HepG2 (cell line): ENCODE measurements around the gene GIPC1. TPM values are rescaled to one million over a fixed set of nuclear protein-coding genes. Genes with fewer than 3 reads are reported as not detected.

Experiments
- BRD4 ChIP-seq: sonication (generic); formaldehyde crosslinking; IDR thresholded peaks from 2 replicates; pipeline ENCODE4 v1.4.0; 2020; ENCODE audit warnings: missing genetic modification reagents
- ELF3 ChIP-seq: IDR thresholded peaks from 2 replicates; pipeline ENCODE4 v1.6.1; 2016; ENCODE audit warnings: missing genetic modification reagents, missing compliant biosample characterization
- GTF2F1 ChIP-seq: fragments of 150-350 bp; IDR thresholded peaks from 2 replicates; pipeline ENCODE4 v1.6.1; 2014; ENCODE audit warnings: low read length
- KAT8 ChIP-seq: IDR thresholded peaks from 2 replicates; pipeline ENCODE4 v1.6.1; 2016; ENCODE audit warnings: missing genetic modification reagents, missing compliant biosample characterization
- MTA1 ChIP-seq: sonication (generic); formaldehyde crosslinking; IDR thresholded peaks from 2 replicates; pipeline ENCODE4 v1.4.0; 2020; ENCODE audit warnings: missing genetic modification reagents, mild to moderate bottlenecking, borderline replicate concordance
- NR2F2 ChIP-seq: IDR thresholded peaks from 2 replicates; pipeline ENCODE4 v1.6.1; 2012; ENCODE audit warnings: low read depth, inconsistent platforms, borderline replicate concordance
- NR2F6 ChIP-seq, 2 experiments: IDR thresholded peaks; 2 replicates each; pipeline ENCODE4 v1.6.1; 2016; ENCODE audit warnings: antibody characterized with exemption in 1 of 2, mild to moderate bottlenecking in 1 of 2
- PAF1 ChIP-seq: IDR thresholded peaks from 2 replicates; pipeline ENCODE4 v1.6.1; 2016; ENCODE audit warnings: missing genetic modification reagents, missing compliant biosample characterization
- POLR2G ChIP-seq: fragments of 200-400 bp; formaldehyde crosslinking; IDR thresholded peaks from 2 replicates; pipeline ENCODE4 v1.6.1; 2018; ENCODE audit warnings: mild to moderate bottlenecking, low read depth, low read length, moderate library complexity
- RAD21 ChIP-seq: fragments of 450-650 bp; formaldehyde crosslinking; IDR thresholded peaks from 2 replicates; pipeline ENCODE4 v1.5.0; 2020; ENCODE audit warnings: mild to moderate bottlenecking
- SETDB1 ChIP-seq: sonication (generic); formaldehyde crosslinking; IDR thresholded peaks from 2 replicates; pipeline ENCODE4 v1.5.1; 2020; ENCODE audit warnings: missing genetic modification reagents, mild to moderate bottlenecking, borderline replicate concordance
- TRIM24 ChIP-seq: sonication (generic); formaldehyde crosslinking; IDR thresholded peaks from 2 replicates; pipeline ENCODE4 v1.8.0; 2022; ENCODE audit warnings: mild to moderate bottlenecking, missing genetic modification reagents
- ZBTB7A ChIP-seq: sonication (generic); formaldehyde crosslinking; IDR thresholded peaks from 2 replicates; pipeline ENCODE4 v1.8.0; 2022; ENCODE audit warnings: mild to moderate bottlenecking, missing genetic modification reagents
- ZKSCAN8 ChIP-seq: IDR thresholded peaks from 2 replicates; pipeline ENCODE4 v1.6.1; 2016; ENCODE audit warnings: borderline replicate concordance, missing genetic modification reagents, missing compliant biosample characterization
- ZNF567 ChIP-seq: sonication (generic); formaldehyde crosslinking; IDR thresholded peaks from 2 replicates; pipeline ENCODE4 v1.8.1; 2023; ENCODE audit warnings: mild to moderate bottlenecking, missing genetic modification reagents, borderline replicate concordance
- ZNF850 ChIP-seq: sonication (generic); formaldehyde crosslinking; conservative IDR thresholded peaks from 2 replicates; pipeline ENCODE4 v1.9.0; 2021; ENCODE audit warnings: mild to moderate bottlenecking, missing genetic modification reagents
- polyA plus RNA-seq, 8 experiments: library from polyadenylated mRNA; depleted of rRNA in 3 of 8; stranded (reverse) in 7 of 8; unstranded in 1 of 8; fragments of >200 nt; fragmentation: Illumina TruSeq in 4 of 8; extraction: Trizol in 4 of 8; gene quantifications; 2 replicates each; pipeline versions ENCODE4 v1.2.1 to v1.2.3, GENCODE V29; 2011 to 2016; ENCODE audit warnings: low read depth in 4 of 8, missing spikeins in 1 of 8, mixed read lengths in 1 of 8; ENCODE audit not compliant: insufficient read depth in 1 of 8
- total RNA-seq, 5 experiments: library from RNA; depleted of rRNA; stranded (reverse); fragments of >200 nt; fragmentation: Illumina TruSeq; extraction: Trizol; gene quantifications; 2 replicates each; pipeline ENCODE4 v1.2.3, GENCODE V29; 2016; ENCODE audit warnings: low read depth in 1 of 5
- TF ChIP-seq, protein P1 (sequence below): IDR thresholded peaks from 2 replicates; pipeline ENCODE4 v1.6.1; 2016; ENCODE audit warnings: mild to moderate bottlenecking, missing biosample characterization, missing genetic modification reagents
- TF ChIP-seq, protein P2 (sequence below): fragments of 450-650 bp; IDR thresholded peaks from 2 replicates; pipeline ENCODE4 v1.6.1; 2017; ENCODE audit warnings: mild to moderate bottlenecking
- TF ChIP-seq, protein P3 (sequence below): sonication (generic); formaldehyde crosslinking; IDR thresholded peaks from 2 replicates; pipeline ENCODE4 v1.5.1; 2020; ENCODE audit warnings: mild to moderate bottlenecking, missing genetic modification reagents, moderate library complexity

Gene GIPC1
- total and polyA plus RNA-seq, 2 of the 13 experiments (the other 11 are each of a cell fraction or from before 2014, with no cell fraction given): 27.1 to 48.1 TPM

DNA sequence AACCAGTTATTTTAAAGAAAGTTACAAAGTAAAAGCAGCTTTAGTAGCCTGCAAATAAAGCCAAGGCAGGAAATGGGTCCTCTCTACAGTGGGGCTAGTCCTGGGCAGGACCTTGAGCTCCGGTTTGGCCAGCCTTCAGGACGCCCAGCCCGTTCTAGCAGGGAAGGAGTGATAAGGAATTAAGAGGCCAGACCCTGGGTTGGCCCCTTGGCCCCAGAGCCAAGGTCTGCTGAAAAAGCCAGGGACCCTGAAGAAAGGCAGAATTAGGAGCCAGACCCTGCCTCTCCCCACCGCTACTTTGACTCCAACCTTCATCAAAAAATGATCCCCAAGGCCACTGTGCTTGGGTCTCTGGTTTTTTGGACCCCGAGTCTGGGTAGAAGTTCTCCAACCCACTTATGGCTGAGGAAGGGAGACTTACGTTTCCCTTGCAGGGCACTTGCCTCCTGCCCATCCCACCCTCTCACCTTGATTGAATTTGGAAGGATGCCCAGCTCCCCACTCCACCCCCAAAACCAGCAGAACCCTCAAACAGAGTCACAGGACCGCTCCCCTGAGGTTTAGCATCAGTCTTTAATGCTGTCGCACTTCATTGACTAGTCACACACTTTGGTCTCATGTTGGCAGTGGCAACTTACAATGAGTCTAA is 18.4 kb upstream of the GIPC1 start (continued):
- no peak for TF ChIP-seq ZBTB7A
- TF ChIP-seq, protein P1, sequence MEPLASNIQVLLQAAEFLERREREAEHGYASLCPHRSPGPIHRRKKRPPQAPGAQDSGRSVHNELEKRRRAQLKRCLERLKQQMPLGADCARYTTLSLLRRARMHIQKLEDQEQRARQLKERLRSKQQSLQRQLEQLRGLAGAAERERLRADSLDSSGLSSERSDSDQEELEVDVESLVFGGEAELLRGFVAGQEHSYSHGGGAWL: no peak
- TF ChIP-seq, protein P2, sequence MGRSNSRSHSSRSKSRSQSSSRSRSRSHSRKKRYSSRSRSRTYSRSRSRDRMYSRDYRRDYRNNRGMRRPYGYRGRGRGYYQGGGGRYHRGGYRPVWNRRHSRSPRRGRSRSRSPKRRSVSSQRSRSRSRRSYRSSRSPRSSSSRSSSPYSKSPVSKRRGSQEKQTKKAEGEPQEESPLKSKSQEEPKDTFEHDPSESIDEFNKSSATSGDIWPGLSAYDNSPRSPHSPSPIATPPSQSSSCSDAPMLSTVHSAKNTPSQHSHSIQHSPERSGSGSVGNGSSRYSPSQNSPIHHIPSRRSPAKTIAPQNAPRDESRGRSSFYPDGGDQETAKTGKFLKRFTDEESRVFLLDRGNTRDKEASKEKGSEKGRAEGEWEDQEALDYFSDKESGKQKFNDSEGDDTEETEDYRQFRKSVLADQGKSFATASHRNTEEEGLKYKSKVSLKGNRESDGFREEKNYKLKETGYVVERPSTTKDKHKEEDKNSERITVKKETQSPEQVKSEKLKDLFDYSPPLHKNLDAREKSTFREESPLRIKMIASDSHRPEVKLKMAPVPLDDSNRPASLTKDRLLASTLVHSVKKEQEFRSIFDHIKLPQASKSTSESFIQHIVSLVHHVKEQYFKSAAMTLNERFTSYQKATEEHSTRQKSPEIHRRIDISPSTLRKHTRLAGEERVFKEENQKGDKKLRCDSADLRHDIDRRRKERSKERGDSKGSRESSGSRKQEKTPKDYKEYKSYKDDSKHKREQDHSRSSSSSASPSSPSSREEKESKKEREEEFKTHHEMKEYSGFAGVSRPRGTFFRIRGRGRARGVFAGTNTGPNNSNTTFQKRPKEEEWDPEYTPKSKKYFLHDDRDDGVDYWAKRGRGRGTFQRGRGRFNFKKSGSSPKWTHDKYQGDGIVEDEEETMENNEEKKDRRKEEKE: no peak
- TF ChIP-seq GTF2F1: no peak
- no peak for TF ChIP-seq NR2F6 (IDR thresholded peaks at IDR 0.05)
- TF ChIP-seq NR2F6 (CRISPR knock-in tag; IDR thresholded peaks at IDR 0.05): no peak
- TF ChIP-seq ZNF850 (CRISPR knock-in tag): no peak
- TF ChIP-seq ZNF567 (CRISPR knock-in tag): no peak
- no peak for TF ChIP-seq TRIM24 (CRISPR knock-in tag)
- no peak for TF ChIP-seq BRD4 (CRISPR knock-in tag)
- TF ChIP-seq KAT8 (CRISPR knock-in tag): no peak
- 0 out of 2 replicates have a peak, but pooled peaks have one; percentile 6 for TF ChIP-seq RAD21
- TF ChIP-seq POLR2G: peak; percentile 21; the same call in 1 of the 2 replicates
- no peak for TF ChIP-seq ZKSCAN8 (CRISPR knock-in tag)
- no peak for TF ChIP-seq ELF3 (CRISPR knock-in tag)
- no peak for TF ChIP-seq MTA1 (CRISPR knock-in tag)
- no peak for TF ChIP-seq PAF1 (CRISPR knock-in tag)
- no peak for TF ChIP-seq NR2F2
- TF ChIP-seq, protein P3, sequence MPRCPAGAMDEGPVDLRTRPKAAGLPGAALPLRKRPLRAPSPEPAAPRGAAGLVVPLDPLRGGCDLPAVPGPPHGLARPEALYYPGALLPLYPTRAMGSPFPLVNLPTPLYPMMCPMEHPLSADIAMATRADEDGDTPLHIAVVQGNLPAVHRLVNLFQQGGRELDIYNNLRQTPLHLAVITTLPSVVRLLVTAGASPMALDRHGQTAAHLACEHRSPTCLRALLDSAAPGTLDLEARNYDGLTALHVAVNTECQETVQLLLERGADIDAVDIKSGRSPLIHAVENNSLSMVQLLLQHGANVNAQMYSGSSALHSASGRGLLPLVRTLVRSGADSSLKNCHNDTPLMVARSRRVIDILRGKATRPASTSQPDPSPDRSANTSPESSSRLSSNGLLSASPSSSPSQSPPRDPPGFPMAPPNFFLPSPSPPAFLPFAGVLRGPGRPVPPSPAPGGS (CRISPR knock-in tag): no peak
- TF ChIP-seq SETDB1 (CRISPR knock-in tag): no peak
